Measurements from ENCODE around the gene CCDC127.

DNA sequence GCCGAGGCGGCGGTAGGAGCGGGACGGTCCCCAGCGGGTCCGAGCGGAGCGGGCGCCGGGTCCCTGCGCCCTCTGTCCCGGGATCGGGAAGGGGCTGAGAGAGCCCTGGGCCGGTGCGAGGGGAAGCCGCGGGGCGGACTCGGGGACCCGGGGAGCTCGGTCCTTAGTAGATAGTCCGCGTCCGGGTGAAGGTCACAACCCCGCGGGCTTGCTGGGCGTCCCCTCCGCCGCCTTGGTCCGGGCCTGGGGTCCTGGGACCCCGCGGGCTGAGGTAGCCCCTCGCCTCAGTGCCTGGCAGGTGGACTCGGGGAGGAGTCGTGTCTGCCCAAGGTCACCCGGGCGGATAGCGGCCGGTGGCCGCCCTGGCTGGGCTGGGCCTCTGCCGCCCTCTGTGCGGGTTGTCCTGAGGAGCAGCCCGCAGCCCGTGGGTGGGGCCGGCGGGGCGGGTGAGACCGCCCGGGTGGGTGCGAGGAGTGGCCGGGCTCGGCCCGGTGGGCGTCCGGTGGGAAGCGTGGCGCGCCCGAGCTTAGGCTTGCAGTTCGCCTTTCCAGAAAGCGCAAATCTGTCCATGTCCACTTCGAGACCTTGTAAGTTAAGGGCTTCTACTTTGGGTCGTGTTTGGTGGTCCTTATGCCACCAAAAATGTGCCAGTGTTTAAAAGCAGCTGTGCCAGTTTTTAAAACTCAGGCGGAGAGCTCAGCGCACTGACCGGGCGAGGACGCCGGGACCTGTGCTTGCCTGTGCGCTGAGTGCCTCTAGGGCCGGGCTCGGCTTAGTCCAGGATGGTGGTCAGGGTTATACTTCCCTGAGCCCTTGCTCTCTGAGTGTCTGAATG lies 721 bp upstream of the CCDC127 start:
- TF ChIP-seq, protein P1, sequence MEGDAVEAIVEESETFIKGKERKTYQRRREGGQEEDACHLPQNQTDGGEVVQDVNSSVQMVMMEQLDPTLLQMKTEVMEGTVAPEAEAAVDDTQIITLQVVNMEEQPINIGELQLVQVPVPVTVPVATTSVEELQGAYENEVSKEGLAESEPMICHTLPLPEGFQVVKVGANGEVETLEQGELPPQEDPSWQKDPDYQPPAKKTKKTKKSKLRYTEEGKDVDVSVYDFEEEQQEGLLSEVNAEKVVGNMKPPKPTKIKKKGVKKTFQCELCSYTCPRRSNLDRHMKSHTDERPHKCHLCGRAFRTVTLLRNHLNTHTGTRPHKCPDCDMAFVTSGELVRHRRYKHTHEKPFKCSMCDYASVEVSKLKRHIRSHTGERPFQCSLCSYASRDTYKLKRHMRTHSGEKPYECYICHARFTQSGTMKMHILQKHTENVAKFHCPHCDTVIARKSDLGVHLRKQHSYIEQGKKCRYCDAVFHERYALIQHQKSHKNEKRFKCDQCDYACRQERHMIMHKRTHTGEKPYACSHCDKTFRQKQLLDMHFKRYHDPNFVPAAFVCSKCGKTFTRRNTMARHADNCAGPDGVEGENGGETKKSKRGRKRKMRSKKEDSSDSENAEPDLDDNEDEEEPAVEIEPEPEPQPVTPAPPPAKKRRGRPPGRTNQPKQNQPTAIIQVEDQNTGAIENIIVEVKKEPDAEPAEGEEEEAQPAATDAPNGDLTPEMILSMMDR (conservative IDR thresholded peaks at IDR 0.05), result no peak
- no peak for TF ChIP-seq EZH2 (IDR thresholded peaks at IDR 0.05; ENCODE audit: low read depth)

Measured in PC-9 (cell line).